Upper lobe of right lung (tissue), 1 donor: ENCODE results near the gene CCDC30. TPM values are rescaled to one million over a fixed set of nuclear protein-coding genes. Genes with fewer than 3 reads are reported as not detected.

Source experiments
- ATAC-seq: fragments of 200-7000 bp; cut with Tn5 transposase; one replicate; pipeline ENCODE4 v1.9.1; 2020; ENCODE audit warnings: mild to moderate bottlenecking, moderate library complexity
- DNase-seq: peaks from one replicate; pipeline ENCODE4 v3.0.0-alpha.2; 2020
- H3K27ac ChIP-seq: fragments of 200-600 bp; one replicate; pipeline ENCODE4 v1.8.0; 2022
- H3K27me3 ChIP-seq: fragments of 200-600 bp; one replicate; pipeline ENCODE4 v1.8.0; 2022; ENCODE audit warnings: mild to moderate bottlenecking
- H3K36me3 ChIP-seq: fragments of 200-600 bp; one replicate; pipeline ENCODE4 v1.8.0; 2022
- H3K4me1 ChIP-seq: fragments of 200-600 bp; one replicate; pipeline ENCODE4 v1.8.0; 2022
- H3K4me3 ChIP-seq: fragments of 200-600 bp; one replicate; pipeline ENCODE4 v1.8.0; 2022; ENCODE audit warnings: mild to moderate bottlenecking
- H3K9me3 ChIP-seq: fragments of 200-600 bp; one replicate; pipeline ENCODE4 v1.8.0; 2022
- intact Hi-C: fragments of 100-400 bp; cut with DNase I; formaldehyde crosslinking; loops from one replicate; pipeline ENCODE4 v1.11.0; 2022
- total RNA-seq: library from RNA; stranded (reverse); fragmentation: NEBNext Ultra II Directional; extraction: Animal tissue kit (Norgen Biotek cat#: 25700); gene quantifications from one replicate; pipeline ENCODE4 v1.2.1, GENCODE V29; 2021
- TF ChIP-seq, protein P1 (sequence below): fragments of 200-600 bp; IDR thresholded peaks from one replicate; pipeline ENCODE4 v1.8.0; 2022; ENCODE audit warnings: antibody characterized with exemption
- donor health status: DM: no; HTN: yes; CAD: no; lungs with severe emphysema.

CCDC30 gene
- total RNA-seq, 1 donor from 2014 or later, result 5.0 TPM

DNA sequence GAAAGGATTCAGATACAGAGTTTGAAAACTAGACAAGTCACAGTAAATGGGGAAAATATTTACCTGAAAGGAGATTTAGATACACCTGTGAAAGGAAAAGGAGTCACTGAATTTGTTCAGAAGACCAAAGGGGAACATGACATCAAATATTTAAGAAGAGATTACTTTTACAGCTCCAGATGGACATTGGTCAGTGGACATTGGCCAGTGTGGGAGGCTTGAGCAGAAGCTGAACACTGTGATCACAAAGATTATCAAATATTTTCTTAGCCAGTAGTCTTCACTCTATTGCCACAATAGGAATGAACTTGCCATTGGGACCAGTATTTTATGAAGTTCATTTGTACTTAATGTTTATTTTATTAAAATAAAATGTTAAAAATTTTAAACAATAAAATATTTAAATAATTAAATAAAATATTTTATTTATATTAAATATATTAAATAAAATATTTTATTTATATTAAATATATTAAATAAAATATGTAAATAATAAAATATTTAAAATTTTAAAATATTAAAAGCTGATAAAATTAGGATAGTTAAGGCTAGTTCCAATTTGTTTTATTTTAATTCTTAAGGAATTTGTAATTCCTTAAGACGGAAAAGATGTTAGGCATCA lies 94.3 kb downstream of the CCDC30 start:
- ATAC-seq (no peak), DNase-seq (no peak)
- Histone ChIP-seq H3K27ac (no peak overlapping the region), H3K27me3 (no peaks in the 10 kb centered on the region), H3K4me3 (no peak overlapping the region), H3K9me3 (no peaks in the 10 kb centered on the region), H3K36me3 (no peaks in the 10 kb centered on the region), H3K4me1 (no peaks in the 10 kb centered on the region)
- intact Hi-C loops, result no loop called here
- TF ChIP-seq, protein P1, sequence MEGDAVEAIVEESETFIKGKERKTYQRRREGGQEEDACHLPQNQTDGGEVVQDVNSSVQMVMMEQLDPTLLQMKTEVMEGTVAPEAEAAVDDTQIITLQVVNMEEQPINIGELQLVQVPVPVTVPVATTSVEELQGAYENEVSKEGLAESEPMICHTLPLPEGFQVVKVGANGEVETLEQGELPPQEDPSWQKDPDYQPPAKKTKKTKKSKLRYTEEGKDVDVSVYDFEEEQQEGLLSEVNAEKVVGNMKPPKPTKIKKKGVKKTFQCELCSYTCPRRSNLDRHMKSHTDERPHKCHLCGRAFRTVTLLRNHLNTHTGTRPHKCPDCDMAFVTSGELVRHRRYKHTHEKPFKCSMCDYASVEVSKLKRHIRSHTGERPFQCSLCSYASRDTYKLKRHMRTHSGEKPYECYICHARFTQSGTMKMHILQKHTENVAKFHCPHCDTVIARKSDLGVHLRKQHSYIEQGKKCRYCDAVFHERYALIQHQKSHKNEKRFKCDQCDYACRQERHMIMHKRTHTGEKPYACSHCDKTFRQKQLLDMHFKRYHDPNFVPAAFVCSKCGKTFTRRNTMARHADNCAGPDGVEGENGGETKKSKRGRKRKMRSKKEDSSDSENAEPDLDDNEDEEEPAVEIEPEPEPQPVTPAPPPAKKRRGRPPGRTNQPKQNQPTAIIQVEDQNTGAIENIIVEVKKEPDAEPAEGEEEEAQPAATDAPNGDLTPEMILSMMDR, result no peak

DNA sequence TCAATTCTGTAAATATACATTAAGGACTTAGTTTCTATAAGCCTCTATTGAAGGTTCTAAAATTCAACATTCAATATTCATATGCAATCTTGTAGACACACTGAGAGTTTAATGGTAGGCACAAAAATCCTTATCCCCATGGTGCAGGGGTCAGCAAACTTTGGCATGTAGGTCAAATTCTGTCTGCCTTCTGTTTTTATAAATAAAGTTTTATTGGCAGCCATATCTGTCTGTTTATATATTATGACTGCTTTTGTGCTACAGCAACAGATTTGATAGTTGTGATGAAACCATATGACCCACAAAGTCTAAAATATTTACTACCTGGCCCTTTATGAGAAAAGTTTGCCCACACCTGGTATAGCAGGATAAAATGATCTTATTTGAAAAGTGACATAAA lies 104.0 kb downstream of the CCDC30 start:
- no peak for DNase-seq
- Histone ChIP-seq H3K27ac (no peak overlapping the region), H3K36me3 (no peaks in the 10 kb centered on the region), H3K4me3 (no peak overlapping the region), H3K9me3 (no peaks in the 10 kb centered on the region), H3K4me1 (no peaks in the 10 kb centered on the region), H3K27me3 (no peaks in the 10 kb centered on the region)
- intact Hi-C loops, result no loop called here
- TF ChIP-seq, protein P1, result no peak
- ATAC-seq, result no peak

DNA sequence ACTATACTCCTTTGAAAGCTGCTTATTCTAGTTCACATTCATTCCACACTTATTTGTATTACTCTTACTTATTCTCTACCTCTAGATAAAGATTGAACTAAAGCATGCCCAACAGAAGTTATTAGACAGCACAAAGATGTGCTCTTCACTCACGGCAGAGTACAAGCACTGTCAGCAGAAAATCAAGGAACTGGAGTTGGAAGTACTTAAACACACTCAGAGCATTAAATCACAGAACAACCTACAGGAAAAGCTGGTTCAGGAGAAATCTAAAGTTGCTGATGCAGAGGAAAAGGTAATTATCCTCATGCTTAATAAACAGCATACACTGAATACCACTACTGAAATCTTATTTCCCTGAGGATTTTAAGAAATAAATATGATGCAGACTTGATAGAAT lies 113.8 kb downstream of the CCDC30 start:
- TF ChIP-seq, protein P1, result no peak
- Histone ChIP-seq H3K27me3 (no peaks in the 10 kb centered on the region), H3K27ac (no peak overlapping the region), H3K9me3 (no peaks in the 10 kb centered on the region), H3K4me1 (no peaks in the 10 kb centered on the region), H3K36me3 (no peaks in the 10 kb centered on the region), H3K4me3 (no peak overlapping the region)
- ATAC-seq (no peak), DNase-seq (no peak)
- intact Hi-C loops, result no loop called here

DNA sequence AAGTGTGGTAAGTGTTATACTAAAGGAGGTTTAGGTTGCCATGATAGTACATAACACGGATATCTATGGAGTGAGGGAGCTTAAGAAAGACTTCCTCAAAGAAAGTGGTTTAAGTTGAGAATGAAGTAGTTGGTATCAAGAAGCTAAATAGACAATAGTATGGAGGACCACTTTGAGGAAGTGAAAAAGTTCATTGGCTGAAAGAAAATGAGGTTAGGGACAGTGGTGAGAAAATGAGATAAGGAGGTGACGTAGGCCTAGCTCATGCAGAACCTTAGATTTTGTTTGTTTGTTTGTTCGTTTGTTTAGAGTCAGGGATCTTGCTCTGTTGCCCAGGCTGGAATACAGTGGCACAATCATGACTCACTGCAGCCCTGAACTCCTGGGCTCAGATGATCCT lies 122.9 kb downstream of the CCDC30 start:
- no peak overlapping the region for H3K4me3 ChIP-seq
- H3K27ac ChIP-seq, result no peak overlapping the region
- H3K27me3 ChIP-seq, result no peaks in the 10 kb centered on the region
- H3K9me3 ChIP-seq, result no peaks in the 10 kb centered on the region
- ATAC-seq, result no peak
- H3K36me3 ChIP-seq, result peaks cover 9% of the 10 kb centered on the region
- intact Hi-C loops, result no loop called here
- no peak for DNase-seq
- no peaks in the 10 kb centered on the region for H3K4me1 ChIP-seq
- TF ChIP-seq, protein P1, result no peak

DNA sequence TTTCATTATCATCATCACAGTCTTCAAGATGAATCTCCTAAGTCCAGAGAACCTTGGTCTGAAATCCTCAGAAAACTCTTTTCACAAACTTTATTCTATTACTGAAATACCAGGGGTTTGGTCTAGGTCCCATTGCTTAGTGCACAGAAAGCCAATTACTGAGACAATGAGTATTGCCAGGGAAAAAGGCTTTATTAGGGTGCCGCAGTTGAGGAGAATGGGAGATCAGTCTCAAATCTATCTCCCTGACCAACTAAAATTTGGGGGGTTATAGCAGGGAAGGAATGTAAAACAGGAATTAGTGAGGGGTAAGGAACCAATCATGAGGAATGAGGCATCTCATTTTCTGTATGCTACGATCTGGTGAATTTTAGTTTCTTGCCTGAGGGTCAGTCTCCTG lies 124.7 kb downstream of the CCDC30 start:
- DNase-seq (no peak), ATAC-seq (no peak)
- Histone ChIP-seq H3K9me3 (no peaks in the 10 kb centered on the region), H3K27ac (no peak overlapping the region), H3K4me3 (no peak overlapping the region), H3K4me1 (no peaks in the 10 kb centered on the region), H3K27me3 (no peaks in the 10 kb centered on the region), H3K36me3 (peaks cover 9% of the 10 kb centered on the region)
- intact Hi-C loops, result no loop called here
- TF ChIP-seq, protein P1, result no peak

DNA sequence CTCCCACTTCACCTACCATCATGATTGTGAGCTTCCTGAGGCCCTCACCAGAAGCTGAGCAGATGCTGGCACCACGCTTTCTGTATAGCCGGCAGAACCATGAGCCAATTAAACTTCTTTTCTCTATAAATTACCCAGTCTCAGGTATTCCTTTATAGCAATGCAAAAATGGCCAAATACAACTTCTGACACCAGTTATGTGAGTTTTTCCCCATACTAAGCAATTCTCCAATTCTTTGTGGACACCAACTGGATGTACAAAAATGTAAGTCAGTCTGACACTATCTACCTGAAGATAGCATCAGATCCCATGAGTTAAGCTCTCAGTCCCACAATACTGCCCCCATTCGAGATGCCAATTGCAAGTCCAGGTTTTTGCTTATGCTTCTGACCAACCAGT lies 129.7 kb downstream of the CCDC30 start:
- peaks cover 9% of the 10 kb centered on the region for H3K36me3 ChIP-seq
- H3K9me3 ChIP-seq, result no peaks in the 10 kb centered on the region
- ATAC-seq, result no peak
- DNase-seq, result no peak
- no peaks in the 10 kb centered on the region for H3K27me3 ChIP-seq
- no peak overlapping the region for H3K4me3 ChIP-seq
- intact Hi-C loops, result loop anchor here (10.0 kb wide), 1 partner anchor 152 kb away; the partner anchor contains the start of gene CLDN19
- TF ChIP-seq, protein P1, result no peak
- no peak overlapping the region for H3K27ac ChIP-seq
- H3K4me1 ChIP-seq, result no peaks in the 10 kb centered on the region
